NCI-H82 (cell line): Measurements from ENCODE around the gene FAM83D.

Experiments used
- DNase-seq: peaks from one replicate; lab custom pipeline; 2025; lab: John Stamatoyannopoulos, UW

Gene FAM83D

DNA sequence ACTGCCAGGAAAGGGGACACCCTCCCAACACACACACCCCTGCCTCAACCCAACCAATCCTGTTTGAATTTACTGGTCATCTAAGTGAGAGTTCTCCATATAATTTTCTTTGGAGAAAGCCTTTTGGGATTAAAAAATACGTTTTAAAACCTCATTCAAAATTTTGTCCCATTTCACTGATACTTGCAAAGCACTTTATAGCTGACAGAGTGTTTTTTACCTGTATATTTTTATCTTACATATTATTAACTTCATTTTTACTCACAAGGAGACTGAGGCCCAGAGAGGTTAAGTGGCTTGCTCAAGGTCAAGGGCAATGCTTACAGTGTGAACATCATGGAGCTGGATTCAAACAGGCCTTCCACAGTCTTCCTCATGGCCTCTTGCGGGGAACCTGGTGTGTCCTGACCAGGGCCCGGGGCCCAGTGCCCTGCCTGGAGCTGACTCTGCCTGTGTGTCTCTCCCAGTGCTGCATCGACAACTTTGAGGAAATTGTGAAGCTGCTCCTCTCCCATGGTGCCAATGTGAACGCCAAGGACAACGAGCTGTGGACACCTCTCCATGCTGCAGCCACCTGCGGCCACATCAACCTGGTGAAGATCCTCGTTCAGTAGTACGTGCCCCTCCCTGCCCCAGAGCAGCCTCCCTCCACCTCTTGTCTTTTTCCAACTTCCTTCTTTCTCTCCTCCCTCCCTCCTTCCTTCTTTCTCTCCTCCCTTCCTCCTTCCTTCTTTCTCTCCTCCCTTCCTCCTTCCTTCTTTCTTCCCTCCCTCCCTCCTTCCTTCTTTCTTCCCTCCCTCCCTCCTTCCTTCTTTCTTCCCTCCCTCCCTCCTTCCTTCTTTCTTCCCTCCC is 30.9 kb upstream of the FAM83D start:
- DNase-seq, result no peak

GRCh38 chr20:38896009-38896594 is 30.1 kb upstream of the FAM83D start:
- no peak for DNase-seq

GRCh38 chr20:38897267-38897666 is 28.9 kb upstream of the FAM83D start:
- DNase-seq, result no peak

DNA sequence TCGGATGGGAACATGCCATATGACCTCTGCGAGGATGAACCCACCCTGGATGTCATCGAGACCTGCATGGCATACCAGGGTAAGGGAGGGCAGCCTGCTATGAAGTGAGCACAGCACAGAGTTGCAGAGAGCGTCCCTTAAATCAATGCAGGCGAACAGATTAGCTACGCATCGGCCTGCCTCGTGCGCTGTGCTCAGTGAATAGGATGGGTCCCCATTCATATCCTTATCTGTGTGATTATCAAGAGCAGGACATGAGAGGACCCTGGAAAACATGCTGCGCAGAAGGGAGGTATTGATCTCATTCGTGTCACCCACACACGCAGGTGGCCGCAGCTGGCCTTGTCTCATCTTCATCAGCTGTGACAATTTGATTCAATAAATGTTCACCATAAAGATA is 25.6 kb upstream of the FAM83D start:
- no peak for DNase-seq

DNA sequence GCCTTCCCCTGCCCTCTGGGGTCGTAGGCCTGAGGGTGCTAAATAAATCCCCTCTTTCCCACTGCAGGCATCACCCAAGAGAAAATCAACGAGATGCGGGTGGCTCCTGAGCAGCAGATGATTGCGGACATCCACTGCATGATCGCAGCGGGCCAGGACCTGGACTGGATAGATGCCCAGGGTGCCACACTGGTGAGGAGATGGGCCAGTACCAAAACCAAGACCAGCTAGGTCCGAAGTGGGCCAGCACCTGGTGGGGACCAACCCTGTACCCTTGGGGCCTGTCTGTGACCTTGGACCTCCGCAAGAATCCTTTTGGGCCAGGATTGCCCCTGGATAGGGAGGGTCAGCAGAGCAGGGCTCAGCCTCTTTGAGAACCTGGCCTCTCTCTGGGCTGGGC is 23.6 kb upstream of the FAM83D start:
- DNase-seq, result no peak

GRCh38 chr20:38903335-38903734 is 22.9 kb upstream of the FAM83D start:
- no peak for DNase-seq

GRCh38 chr20:38905375-38905774 is 20.8 kb upstream of the FAM83D start:
- DNase-seq, result no peak

DNA sequence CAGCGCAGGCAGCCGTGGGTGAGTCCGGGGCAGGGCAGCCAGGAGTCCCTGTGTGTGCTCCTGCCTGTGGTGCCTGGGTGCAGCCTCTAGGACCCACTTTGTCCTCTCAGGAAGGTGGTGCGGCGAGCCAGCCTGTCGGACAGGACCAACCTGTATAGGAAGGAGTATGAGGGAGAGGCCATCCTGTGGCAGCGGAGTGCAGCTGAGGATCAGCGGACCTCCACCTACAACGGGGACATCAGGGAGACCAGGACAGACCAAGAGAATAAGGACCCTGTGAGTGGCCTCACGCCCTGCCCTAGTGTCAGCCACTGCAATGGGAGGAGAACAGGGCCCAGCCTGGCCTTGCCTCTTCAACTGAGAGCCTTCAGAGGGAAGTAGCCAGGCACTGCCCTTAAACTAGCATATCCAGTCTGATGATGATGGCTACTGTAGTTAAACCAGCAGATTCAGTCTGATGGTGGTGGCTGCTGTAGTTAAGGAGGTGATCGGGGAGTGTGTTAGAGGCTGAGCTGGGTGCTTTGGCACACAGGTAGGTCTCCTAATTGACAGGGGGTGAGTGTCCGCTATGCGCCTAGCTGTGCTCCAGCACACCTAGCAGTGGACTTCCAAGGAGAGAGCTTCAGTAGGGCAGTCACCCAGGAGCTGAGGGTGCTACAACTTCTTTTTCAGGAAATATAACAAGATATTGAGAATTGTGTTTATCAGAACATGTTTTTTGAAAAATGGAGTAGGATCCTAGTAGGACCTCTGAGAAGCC is 18.1 kb upstream of the FAM83D start:
- DNase-seq, result no peak

GRCh38 chr20:38915355-38915754 is 10.9 kb upstream of the FAM83D start:
- DNase-seq, result no peak

- no peak for DNase-seq
These were observed 8.6 kb upstream of the FAM83D start for GRCh38 chr20:38917657-38918056.

- no peak for DNase-seq
These were observed 8.0 kb upstream of the FAM83D start for GRCh38 chr20:38918172-38918571.

GRCh38 chr20:38919683-38920082 is 6.5 kb upstream of the FAM83D start:
- DNase-seq, result no peak

DNA sequence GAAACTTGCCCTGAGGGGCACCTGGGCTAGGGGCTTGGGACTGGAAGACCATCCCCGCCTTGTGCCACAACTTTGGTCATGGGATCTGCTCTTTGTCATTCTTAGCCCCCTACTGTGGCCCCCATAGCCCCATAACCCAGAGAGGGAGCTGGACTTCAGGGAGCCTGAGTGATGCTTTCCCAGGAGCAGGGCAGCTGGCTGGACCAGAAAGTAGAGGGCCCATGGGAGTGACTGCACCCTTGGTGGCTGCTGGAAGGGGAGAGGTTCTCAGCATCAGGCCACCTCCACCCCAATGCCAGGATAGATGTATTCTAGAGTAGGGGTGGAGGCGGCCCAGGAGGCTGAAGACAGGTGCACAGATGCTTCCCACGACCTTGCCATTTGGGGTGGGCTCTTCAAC is 5.8 kb upstream of the FAM83D start:
- no peak for DNase-seq

DNA sequence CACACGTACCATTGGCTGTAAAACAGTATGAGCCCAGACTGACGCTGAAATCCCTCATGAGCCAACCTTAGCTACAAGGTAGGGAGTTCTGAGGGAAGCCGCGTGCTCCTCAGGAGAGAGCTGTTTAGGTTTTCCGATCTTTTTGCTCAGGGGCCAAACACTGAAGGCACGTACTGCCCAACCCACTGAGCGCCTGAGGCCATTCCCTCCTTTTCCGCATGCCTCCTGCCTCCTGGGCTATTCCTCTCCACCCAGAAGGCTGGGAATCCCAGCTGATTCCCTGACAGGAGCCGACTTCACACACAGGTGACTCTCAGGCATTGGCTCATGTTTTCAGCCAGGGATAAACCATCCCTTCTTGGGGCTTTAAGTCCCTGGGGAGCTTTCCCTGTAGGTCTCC is 5.4 kb upstream of the FAM83D start:
- DNase-seq, result no peak

DNA sequence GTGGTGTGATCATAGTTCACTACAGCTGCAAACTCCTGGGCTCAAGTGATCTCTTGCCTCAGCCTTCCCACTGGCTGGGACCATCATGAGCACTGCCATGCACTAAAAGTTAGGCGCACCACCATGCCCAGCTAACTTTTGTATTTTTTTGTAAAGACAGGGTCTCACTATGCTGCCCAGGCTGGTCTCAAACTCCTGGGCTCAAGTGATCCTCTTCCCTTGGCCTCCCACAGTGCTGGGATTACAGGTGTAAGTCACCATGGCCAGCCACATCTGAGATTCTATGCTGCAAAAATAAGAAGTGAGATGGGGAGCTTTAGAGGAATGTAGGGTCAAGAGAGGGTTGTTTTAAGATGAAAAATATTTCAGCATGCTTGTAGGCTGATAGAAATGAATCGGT is 1.5 kb upstream of the FAM83D start:
- no peak for DNase-seq

GRCh38 chr20:38926934-38927616 is 858 bp downstream of the FAM83D start:
- no peak for DNase-seq

DNA sequence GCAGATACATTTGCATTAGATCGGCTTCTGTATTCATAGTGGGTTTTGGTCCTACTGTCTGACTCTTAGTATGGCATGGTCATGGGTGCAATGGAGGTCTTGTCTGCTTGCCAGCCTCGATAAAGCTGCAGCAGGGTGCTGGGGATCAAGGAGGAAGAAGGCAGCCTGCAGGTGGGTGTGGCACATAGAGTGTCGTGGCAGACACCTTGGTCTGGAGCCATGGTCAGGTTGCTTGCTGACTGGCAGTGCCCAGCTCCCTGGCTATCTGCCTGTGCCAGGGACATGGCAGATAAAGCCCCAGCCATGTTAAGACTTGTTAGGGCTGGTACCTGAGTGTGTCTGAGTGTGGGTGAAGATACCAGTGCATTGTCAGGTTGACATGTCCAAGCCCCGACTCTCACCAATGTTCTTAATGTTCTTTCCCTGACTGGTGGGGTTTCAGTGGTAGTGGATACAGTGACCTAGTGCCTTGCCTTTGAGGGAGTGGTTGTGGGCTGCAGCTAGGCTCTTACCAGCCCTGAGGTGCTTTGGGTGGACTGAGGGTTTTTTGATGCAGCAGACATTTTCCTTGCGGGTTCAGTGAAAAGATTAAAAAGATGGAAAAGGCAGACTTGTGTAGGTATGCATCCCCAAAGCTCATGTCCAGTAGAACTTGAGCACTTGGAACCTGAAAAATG is 1.8 kb downstream of the FAM83D start:
- DNase-seq, result no peak

DNA sequence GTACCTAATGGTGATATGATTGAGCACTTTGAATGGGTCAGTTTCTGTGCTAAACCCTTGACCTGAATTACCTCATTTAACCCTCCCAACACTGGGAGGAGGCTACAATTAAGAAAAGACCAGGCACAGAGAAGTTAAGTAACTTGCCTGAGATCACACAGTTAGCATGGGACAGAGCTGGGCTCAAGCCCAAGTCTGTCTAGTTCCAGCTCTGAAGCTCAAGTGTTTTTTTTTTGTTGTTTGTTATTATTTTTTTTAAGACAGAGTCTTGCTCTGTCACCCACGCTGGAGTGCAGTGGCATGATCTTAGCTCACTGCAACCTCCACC is 4.0 kb downstream of the FAM83D start:
- no peak for DNase-seq

DNA sequence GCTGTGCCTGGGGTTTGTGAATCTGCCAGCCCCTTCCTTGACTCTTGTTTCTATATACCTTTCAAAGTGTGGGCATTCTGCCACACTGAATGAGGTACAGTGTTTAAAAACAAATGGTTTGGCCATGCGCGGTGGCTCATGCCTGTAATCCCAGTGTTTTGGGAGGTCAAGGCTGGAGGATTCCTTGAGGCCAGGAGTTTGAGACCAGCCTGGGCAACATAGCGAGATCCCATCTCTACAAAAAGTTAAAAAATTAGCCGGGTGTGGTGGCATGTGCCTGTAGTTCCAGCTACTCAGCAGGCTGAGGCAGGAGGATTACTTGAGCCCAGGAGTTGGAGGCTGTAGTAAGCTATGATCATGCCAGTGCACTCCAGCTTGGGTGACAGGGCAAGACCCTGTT is 5.8 kb downstream of the FAM83D start:
- no peak for DNase-seq

- DNase-seq, result no peak
These were observed 6.4 kb downstream of the FAM83D start for GRCh38 chr20:38932457-38933120.

DNA sequence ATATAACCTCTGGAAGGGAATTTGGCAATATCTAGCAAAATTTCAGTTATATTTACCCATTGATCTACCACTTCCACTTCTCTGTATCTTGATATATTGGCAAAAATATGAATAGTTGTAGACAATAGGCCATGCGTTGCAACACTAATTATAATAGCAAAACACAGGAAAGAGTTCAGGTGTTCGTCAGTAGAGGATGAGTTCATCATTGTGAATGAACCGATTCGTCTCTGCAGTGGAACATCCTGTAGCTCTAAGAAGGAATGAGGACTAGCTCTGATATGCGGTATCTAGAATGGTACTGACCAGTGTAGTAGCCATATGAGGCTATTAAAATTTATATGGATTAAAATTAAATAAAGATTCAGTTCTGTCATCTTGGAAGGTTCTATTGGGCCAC is 8.3 kb downstream of the FAM83D start:
- DNase-seq, result no peak

DNA sequence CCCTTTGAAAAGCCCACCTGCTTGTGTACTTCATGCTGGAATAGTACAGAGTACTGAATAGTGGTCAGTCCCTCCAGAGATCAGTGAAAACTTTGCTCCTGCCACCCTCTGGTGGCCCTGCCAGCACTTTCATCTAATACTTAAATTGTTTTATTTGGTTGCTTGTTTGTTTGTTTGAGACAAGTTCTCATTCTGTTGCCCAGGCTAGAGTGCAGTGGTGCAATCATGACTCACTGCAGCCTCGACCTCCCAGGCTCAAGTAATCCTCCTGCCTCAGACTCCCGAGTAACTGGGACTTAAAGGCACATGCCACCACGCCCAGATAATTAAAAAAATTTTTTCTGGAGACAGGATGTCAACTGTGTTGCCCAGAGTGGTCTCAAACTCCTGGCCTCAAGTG is 9.1 kb downstream of the FAM83D start:
- DNase-seq, result no peak
